ENCODE measurements around the gene MANBA. TPM values are rescaled to one million over a fixed set of nuclear protein-coding genes. Genes with fewer than 3 reads are reported as not detected.
"Not testable (repeated sequence)": the region's sequence is repeated elsewhere in the genome, so short reads cannot be mapped to it uniquely, and the experiment has no call there.

MANBA gene
- total RNA-seq, 4 donors from 2014 or later: 8.9 to 15.5 (median 12.6) TPM

- DNase-seq (no peak), ATAC-seq (no peak)
- Histone ChIP-seq H3K4me3 (no peak overlapping the region), H3K4me1 (peaks cover 0 to 4% of the 10 kb centered on the region in 2 donors), H3K27ac (no peak overlapping the region), H3K36me3 (no peaks in the 10 kb centered on the region), H3K27me3 (no peaks in the 10 kb centered on the region), H3K9me3 (no peaks in the 10 kb centered on the region)
- intact Hi-C loops (cut with DNase I; ENCODE audit: low total_unique reads): loop anchor here (10.0 kb wide), 2 partner anchors 181 to 239 kb away; partner anchors contain the start of gene CISD2
- TF ChIP-seq POLR2A (IDR thresholded peaks at IDR 0.05) (no peak), CTCF (IDR thresholded peaks at IDR 0.05 in 4 of 5, conservative IDR thresholded peaks at IDR 0.05 in 1 of 5) (no peak)
- in situ Hi-C loops (cut with MboI; ENCODE audit: low sequenced_read_pairs in 4 of 4): loop anchor here (10.0 kb wide), 3 partner anchors 181 to 479 kb away; partner anchors contain the start of gene BDH2 (in 2 of the 4)
Observed at GRCh38 chr4:102625232-102625930, 135.4 kb downstream of the MANBA start.

- intact Hi-C loops (cut with DNase I; ENCODE audit: low total_unique reads): loop anchor here (10.0 kb wide), 2 partner anchors 180 to 240 kb away; partner anchors contain the start of gene CISD2
- in situ Hi-C loops (cut with MboI; ENCODE audit: low sequenced_read_pairs in 4 of 4): loop anchor here (5.0 to 25.0 kb wide), 5 partner anchors 180 to 480 kb away; partner anchors contain the start of gene BDH2 (in 2 of the 4)
- ATAC-seq (no peak), DNase-seq (no peak)
- TF ChIP-seq POLR2A (IDR thresholded peaks at IDR 0.05) (no peak), CTCF (IDR thresholded peaks at IDR 0.05 in 4 of 5, conservative IDR thresholded peaks at IDR 0.05 in 1 of 5) (no peak)
- no peak overlapping the region for H3K27ac ChIP-seq
- H3K4me3 ChIP-seq: no peak overlapping the region
- no peaks in the 10 kb centered on the region for H3K9me3 ChIP-seq
- H3K36me3 ChIP-seq: no peaks in the 10 kb centered on the region
- peaks cover 0 to 4% of the 10 kb centered on the region in 2 donors for H3K4me1 ChIP-seq
- no peaks in the 10 kb centered on the region for H3K27me3 ChIP-seq
Observed at GRCh38 chr4:102624505-102624904, 136.3 kb downstream of the MANBA start.

- Histone ChIP-seq H3K27ac (no peak overlapping the region), H3K9me3 (no peaks in the 10 kb centered on the region), H3K4me3 (no peak overlapping the region), H3K4me1 (peaks cover 0 to 4% of the 10 kb centered on the region in 2 donors), H3K27me3 (no peaks in the 10 kb centered on the region), H3K36me3 (no peaks in the 10 kb centered on the region)
- DNase-seq: no peak
- intact Hi-C loops (cut with DNase I; ENCODE audit: low total_unique reads) (loop anchor here (10.0 kb wide), 2 partner anchors 179 to 241 kb away; partner anchors contain the start of gene CISD2), in situ Hi-C loops (cut with MboI; ENCODE audit: low sequenced_read_pairs in 4 of 4) (loop anchor here (5.0 to 25.0 kb wide), 5 partner anchors 179 to 481 kb away; partner anchors contain the start of gene BDH2 (in 2 of the 4))
- TF ChIP-seq POLR2A (IDR thresholded peaks at IDR 0.05) (no peak), CTCF (IDR thresholded peaks at IDR 0.05 in 4 of 5, conservative IDR thresholded peaks at IDR 0.05 in 1 of 5) (no peak)
- no peak for ATAC-seq
Observed at GRCh38 chr4:102623622-102624021, 137.1 kb downstream of the MANBA start.

- Histone ChIP-seq H3K9me3 (no peaks in the 10 kb centered on the region), H3K4me1 (peaks cover 0 to 4% of the 10 kb centered on the region in 2 donors), H3K27me3 (no peaks in the 10 kb centered on the region), H3K27ac (peak overlapping the region in 3 of 4 donors; percentile 8 to 47 (median 16)), H3K4me3 (no peak overlapping the region), H3K36me3 (peaks cover 0 to 15% of the 10 kb centered on the region in 2 donors)
- intact Hi-C loops (cut with DNase I; ENCODE audit: low total_unique reads): loop anchor here (1.0 to 10.0 kb wide), 4 partner anchors 176 to 478 kb away; partner anchors contain the start of genes BDH2 and CISD2
- ATAC-seq (peak; percentile 97 to 100), DNase-seq (peak in 1 of 2 donors; percentile 28)
- peak; percentile 38 to 66 (median 55) for TF ChIP-seq CTCF (IDR thresholded peaks at IDR 0.05 in 4 of 5, conservative IDR thresholded peaks at IDR 0.05 in 1 of 5)
- no peak for TF ChIP-seq POLR2A (IDR thresholded peaks at IDR 0.05)
- in situ Hi-C loops (cut with MboI; ENCODE audit: low sequenced_read_pairs in 4 of 4): loop anchor here (5.0 to 25.0 kb wide), 5 partner anchors 176 to 484 kb away; partner anchors contain the start of gene BDH2 (in 2 of the 4)
Observed at GRCh38 chr4:102620697-102621497, 139.9 kb downstream of the MANBA start.

- in situ Hi-C loops (cut with MboI; ENCODE audit: low sequenced_read_pairs in 4 of 4): loop anchor here (5.0 to 25.0 kb wide), 5 partner anchors 175 to 485 kb away; partner anchors contain the start of gene BDH2 (in 2 of the 4)
Observed at GRCh38 chr4:102619776-102620631, 140.8 kb downstream of the MANBA start.

GRCh38 chr4:102619021-102619420 lies 141.7 kb downstream of the MANBA start:
- intact Hi-C loops (cut with DNase I; ENCODE audit: low total_unique reads) (loop anchor here (5.0 to 10.0 kb wide), 2 partner anchors 114 to 143 kb away; partner anchors contain the start of genes MANBA and NFKB1), in situ Hi-C loops (cut with MboI; ENCODE audit: low sequenced_read_pairs in 4 of 4) (loop anchor here in 2 of 4 donors (25.0 kb wide), 1 partner anchor 182 kb away; no protein-coding TSS in a partner anchor)
- H3K27me3 ChIP-seq, H3K9me3 ChIP-seq, ATAC-seq, H3K4me1 ChIP-seq, DNase-seq, H3K4me3 ChIP-seq, H3K27ac ChIP-seq: not testable (repeated sequence)
- peaks cover 0 to 31% of the 10 kb centered on the region in 2 donors for H3K36me3 ChIP-seq

More at GRCh38 chr4:102619776-102620631, 140.8 kb downstream of the MANBA start:
- not testable (repeated sequence) for H3K4me3 ChIP-seq, H3K27me3 ChIP-seq, H3K27ac ChIP-seq, DNase-seq, H3K9me3 ChIP-seq, H3K4me1 ChIP-seq, ATAC-seq
- intact Hi-C loops (cut with DNase I; ENCODE audit: low total_unique reads): loop anchor here (1.0 to 10.0 kb wide), 6 partner anchors 115 to 479 kb away; partner anchors contain the start of genes BDH2, CISD2, MANBA and NFKB1
- H3K36me3 ChIP-seq: peaks cover 0 to 22% of the 10 kb centered on the region in 2 donors
